DND-41 (cell line): Measurements from ENCODE around the gene SLC14A1.

ENCODE experiments used
- CTCF ChIP-seq: IDR thresholded peaks from 2 replicates; pipeline ENCODE4 v1.5.1; 2012; ENCODE audit warnings: borderline replicate concordance, low read length, moderate library complexity, mild to moderate bottlenecking; ENCODE audit not compliant: poor library complexity, severe bottlenecking; ENCODE audit errors: extremely low read depth
- EZH2 ChIP-seq: IDR thresholded peaks from 3 replicates; pipeline ENCODE4 v1.6.1; 2012; ENCODE audit warnings: borderline replicate concordance, low read depth, mild to moderate bottlenecking, moderate library complexity, low read length, inconsistent platforms; ENCODE audit not compliant: severe bottlenecking

- TF ChIP-seq CTCF = no peak
- TF ChIP-seq EZH2 = no peak
These were observed 41.8 kb downstream of the SLC14A1 start for GRCh38 chr18:45765796-45766195.
